SK-MEL-5 (cell line): Measurements from ENCODE around the gene DPP9. TPM values are rescaled to one million over a fixed set of nuclear protein-coding genes. Genes with fewer than 3 reads are reported as not detected.

ENCODE experiments used
- DNase-seq: peaks from one replicate; pipeline ENCODE4 v3.0.0-alpha.2; 2016; ENCODE audit warnings: low read depth, low spot score
- in situ Hi-C: cut with HindIII; loops from 2 replicates; pipeline ENCODE4 v1.10.0; 2016; ENCODE audit warnings: low sequenced_read_pairs, high pct_unique_total_duplicates, low pct_unique_long_range_greater_than_20kb
- total RNA-seq: library from RNA; depleted of rRNA; stranded (reverse); fragments of >200 nt; shearing (Covaris generic); gene quantifications from 2 replicates; pipeline ENCODE4 v1.2.3, GENCODE V29; 2014

The DPP9 gene
- total RNA-seq, 1 experiment from 2014 or later, result 34.4 TPM

- DNase-seq, result no peak
- in situ Hi-C loops, result no loop called here
These were observed 71.6 kb downstream of the DPP9 start for GRCh38 chr19:4652075-4652474.

GRCh38 chr19:4650159-4650558 is 73.5 kb downstream of the DPP9 start:
- in situ Hi-C loops, result no loop called here
- DNase-seq, result no peak

DNA sequence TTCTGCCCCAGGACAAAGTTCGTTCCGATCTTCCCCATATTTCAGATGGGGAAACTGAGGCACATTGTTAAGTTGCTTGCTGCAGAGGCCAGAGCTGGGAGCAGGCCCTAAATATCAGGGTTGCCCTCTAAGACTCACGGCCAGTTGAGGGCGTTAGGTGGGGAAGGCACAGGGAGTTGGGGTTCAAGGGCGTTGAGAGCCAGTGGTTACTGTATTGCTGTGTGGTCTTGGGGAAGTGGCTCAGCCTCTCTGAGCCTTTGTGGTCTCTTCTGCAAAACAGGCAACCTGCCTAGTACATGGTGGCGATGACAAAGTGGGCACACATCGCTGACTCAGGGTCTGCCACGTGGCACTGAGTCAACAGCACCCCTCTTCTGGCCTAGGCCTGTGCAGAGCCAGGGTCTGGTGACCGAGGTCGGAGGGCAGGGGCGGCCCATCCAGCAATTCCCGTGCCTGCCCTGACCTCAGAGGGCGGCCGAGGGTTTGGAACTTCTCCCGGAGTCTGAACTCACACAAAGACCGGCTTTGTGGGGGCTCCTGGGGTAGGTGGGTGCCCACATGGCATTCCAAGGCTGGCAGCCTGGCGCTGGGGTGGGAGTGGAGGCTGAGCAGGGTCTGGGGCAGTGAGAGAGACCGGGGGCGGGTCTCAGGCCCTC is 74.1 kb downstream of the DPP9 start:
- in situ Hi-C loops, result no loop called here

DNA sequence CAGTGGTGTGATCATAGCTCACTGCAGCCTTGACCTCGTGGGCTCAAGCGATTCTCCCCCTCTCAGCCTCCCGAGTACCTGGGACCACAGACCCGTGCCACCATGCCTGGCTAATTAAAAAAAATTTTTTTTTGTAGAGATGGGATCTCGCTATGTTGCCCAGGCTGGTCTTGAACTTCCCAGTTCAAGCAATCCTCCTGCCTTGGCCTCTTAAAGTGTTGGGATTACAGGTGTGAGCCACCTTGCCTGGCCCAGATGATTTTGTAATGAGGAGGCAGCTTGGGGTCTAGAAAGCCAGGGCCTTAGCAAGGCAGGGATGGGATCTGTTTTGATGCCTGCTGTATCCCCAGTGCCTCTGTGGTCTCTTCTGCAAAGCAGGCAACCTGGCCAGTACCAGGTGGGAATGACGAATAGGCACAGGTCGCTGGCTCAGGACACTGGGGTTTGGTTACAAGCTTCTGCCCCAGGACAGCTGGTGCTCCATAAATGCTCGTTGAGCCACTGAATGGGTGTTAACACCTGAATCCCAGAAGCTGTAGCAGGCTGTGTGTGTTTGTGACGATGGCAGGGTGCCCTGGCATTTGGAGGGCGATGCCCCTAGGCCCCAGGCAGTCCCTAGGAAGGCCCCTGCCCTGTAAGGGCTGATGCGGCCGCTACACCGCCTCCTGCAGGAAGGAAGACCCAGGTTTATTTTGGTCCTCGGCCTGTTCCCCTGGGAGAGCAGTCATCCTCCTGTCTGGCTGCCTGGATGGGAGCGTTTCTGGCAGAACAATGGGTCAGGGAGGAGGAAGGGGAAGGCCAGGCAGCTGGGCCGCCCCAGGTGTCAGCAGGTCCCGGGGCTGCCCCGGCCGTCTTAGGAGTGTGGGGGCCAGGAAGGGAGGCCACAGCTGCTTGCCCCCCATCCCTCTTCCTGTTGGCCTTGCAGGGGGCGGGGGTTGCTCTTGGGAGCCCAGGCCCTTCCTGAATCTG is 75.7 kb downstream of the DPP9 start:
- no peak for DNase-seq
- in situ Hi-C loops, result no loop called here

More for the DNA sequence above, 74.1 kb downstream of the DPP9 start:
- peak; percentile 44 for DNase-seq

GRCh38 chr19:4645718-4646117 is 77.9 kb downstream of the DPP9 start:
- DNase-seq, result no peak
- in situ Hi-C loops, result no loop called here

GRCh38 chr19:4642625-4643024 is 81.0 kb downstream of the DPP9 start:
- no peak for DNase-seq
- in situ Hi-C loops, result no loop called here

GRCh38 chr19:4641132-4641531 is 82.5 kb downstream of the DPP9 start:
- in situ Hi-C loops, result no loop called here
- no peak for DNase-seq

GRCh38 chr19:4640247-4641000 is 83.2 kb downstream of the DPP9 start:
- in situ Hi-C loops, result no loop called here

DNA sequence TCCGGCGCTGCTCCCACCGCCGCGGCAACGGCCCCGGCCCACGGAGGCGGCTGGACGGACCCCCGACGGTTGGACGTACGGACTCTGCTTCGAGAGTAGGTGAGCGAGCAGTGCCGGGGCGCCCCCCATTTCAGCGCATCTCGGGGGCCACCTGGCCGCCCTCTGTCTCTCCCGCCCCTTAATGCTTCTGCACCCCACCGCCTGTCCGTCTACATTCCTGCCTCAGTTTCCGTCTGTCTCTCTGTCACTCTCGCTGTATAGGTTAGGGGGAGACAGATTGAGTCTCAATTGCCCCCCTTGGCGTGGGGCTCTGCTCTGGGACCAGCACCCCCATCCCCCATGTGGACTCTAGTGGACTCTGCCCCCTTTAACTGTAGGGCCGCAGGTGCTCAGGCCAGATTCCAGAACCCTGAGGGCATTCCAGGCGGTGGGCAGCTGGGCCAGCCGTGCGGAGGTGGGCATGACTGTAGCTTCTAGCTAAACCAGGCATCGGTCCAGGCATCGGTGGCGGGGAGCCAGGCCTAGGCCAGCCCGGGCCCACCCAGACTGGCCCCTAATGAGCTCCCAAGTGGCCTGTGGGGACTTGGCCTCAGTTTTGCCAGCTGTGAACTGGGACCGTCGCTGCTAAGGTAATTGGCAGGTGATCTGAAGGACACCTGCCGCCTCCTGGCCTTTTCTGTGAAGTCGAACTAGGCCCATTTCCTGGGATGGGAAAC is 84.0 kb downstream of the DPP9 start:
- DNase-seq, result no peak
- in situ Hi-C loops, result no loop called here

More at GRCh38 chr19:4640247-4641000, 83.2 kb downstream of the DPP9 start:
- no peak for DNase-seq

DNA sequence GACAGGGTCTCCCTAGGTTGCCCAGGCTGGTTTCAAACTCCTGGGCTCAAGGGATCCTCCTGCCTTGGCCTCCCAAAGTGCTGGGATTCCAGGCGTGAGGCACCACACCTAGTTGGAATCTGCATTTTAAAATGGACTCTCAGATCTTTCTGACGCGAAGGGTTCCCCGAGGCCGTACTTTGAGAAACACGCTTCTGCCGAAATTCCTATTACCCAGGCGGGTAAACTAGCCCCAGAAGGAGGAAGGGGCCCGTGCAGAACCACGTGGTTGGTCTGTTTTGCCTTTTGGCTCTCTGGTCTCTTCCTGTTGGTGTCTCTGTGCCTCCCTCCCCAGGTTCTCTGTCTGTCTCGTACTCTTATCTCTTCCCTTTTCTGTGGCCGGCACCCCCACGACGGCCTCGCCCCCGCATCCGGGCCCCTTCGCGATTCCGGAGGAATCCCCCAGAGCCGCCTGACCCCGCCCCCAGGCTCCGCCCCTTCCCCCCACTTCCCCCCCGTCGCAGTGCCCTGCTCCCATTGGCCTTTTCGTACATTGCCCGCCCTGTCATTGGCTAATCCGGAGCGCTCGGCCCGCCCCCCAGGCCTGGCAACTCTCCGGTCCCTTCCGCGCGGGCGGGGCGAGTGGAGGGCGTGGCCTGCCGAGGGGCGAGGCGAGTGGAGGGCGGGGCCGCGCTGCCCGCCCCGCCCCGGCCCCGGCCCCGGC is 84.7 kb downstream of the DPP9 start, which contains the start of gene TNFAIP8L1:
TSS of gene TNFAIP8L1 (plus strand) at position 689 of the 703 bp plus-strand sequence. CDS start 12,354 bp downstream, outside the sequence.
- DNase-seq, result peak; percentile 93
- in situ Hi-C loops, result no loop called here

DNA sequence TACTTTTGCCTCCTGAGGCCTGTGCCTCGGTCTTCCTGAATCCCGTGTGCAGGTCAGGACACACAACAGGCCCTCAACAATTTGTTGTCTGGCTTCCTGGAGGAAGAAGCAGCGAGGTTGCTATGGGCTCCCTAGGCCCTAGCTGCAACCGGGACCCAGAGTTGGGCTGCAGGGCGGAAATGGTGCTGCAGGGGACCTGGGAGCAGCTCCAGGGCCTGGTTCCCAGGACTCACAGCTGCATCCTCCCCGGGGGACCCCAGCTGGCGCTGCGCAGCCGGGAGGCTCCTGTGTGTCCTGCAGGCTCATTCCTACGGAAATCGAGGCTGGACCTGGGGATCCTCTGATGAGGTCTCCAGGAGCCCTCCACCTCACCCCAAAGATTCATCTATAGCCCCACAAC is 85.3 kb downstream of the DPP9 start:
- DNase-seq, result no peak
- in situ Hi-C loops, result no loop called here

DNA sequence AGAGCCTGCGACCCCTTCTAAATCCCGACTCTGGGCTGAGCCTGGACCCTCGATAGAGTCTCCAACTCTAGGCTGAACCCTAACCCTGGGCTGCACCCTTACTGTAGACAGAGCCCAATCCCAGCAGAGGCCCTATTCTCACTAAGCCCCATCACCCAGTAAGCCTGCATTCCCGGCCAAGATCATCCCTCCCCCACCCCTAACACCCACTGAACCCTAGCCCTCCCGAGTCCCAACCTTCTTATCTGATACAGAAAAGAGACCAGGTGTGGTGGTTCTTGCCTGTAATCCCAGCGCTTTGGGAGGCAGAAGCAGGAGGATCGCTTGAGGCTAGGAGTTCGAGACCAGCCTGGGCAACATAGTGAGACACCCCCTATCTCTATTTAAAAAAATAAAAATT is 86.9 kb downstream of the DPP9 start:
- in situ Hi-C loops, result no loop called here

GRCh38 chr19:4636151-4636717 is 87.4 kb downstream of the DPP9 start:
- in situ Hi-C loops, result no loop called here
- DNase-seq, result peak; percentile 47

More for the DNA sequence above, 86.9 kb downstream of the DPP9 start:
- no peak for DNase-seq

DNA sequence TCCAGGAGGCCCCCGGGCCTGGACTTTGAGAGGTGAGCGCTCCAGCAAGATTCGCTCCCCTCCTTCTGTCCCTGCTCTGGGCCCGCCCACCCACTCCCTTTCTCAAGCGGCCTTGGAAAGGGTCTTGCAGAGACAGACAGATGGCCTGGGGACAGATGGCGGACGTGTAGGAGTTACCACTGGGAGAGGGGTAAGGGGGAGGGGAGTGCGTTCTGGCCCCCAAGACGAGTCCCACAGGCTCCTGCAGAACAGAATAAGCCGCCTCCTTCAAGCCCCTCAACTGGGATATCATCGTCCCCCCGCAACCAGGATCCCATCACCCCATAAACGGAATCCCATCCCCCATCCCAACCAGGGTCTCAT is 87.9 kb downstream of the DPP9 start:
- DNase-seq, result no peak
- in situ Hi-C loops, result no loop called here

GRCh38 chr19:4633140-4633967 is 90.3 kb downstream of the DPP9 start:
- DNase-seq, result peak; percentile 79
- in situ Hi-C loops, result no loop called here
